ENCODE data around the gene PARD6G.
"Not testable (repeated sequence)": the region's sequence is repeated elsewhere in the genome, so short reads cannot be mapped to it uniquely, and the experiment has no call there.

PARD6G gene

DNA sequence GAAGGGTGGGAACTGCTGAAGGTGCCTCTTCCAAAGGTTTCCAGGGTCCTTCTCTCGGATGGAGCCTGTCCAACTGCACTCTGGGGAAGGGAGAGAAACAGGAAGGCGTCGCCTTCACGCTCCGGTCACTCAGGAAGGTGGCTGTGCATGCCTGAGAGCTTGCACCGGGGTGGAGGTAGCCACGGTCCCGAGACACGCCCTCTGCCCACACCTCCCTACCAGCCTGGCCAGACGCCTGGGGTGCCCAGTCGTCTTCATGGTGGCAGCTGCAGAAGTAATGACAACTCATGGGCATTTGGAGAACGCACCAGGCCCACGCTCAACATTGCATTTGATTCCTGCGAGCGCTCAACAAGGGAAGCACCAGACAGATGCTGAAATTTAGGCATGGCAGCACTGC lies 78.3 kb downstream of the PARD6G start:
- no peak overlapping the region for H3K4me3 ChIP-seq (ENCODE audit: low read depth, low read length)
- TF ChIP-seq, protein P1, sequence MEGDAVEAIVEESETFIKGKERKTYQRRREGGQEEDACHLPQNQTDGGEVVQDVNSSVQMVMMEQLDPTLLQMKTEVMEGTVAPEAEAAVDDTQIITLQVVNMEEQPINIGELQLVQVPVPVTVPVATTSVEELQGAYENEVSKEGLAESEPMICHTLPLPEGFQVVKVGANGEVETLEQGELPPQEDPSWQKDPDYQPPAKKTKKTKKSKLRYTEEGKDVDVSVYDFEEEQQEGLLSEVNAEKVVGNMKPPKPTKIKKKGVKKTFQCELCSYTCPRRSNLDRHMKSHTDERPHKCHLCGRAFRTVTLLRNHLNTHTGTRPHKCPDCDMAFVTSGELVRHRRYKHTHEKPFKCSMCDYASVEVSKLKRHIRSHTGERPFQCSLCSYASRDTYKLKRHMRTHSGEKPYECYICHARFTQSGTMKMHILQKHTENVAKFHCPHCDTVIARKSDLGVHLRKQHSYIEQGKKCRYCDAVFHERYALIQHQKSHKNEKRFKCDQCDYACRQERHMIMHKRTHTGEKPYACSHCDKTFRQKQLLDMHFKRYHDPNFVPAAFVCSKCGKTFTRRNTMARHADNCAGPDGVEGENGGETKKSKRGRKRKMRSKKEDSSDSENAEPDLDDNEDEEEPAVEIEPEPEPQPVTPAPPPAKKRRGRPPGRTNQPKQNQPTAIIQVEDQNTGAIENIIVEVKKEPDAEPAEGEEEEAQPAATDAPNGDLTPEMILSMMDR (IDR thresholded peaks at IDR 0.05; ENCODE audit: borderline replicate concordance, insufficient read depth, low read depth, low read length), result no peak

DNA sequence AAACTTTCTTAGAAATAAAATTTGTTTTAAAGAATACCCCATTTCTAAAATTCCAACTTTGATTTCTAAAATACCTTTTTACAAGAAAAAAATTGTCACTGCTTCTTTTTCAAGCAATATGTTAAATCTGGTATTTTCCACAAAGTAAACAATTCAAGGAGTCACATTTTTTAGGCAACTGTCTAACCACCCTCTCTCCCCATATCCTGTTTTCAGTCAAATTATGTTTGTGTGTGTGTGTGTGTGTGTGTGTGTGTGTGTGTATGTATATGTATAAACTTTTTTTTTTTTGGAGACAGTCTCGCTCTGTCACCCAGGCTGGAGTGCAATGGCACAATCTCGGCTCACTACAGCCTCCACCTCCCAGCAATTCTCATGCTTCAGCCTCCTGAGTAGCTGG lies 79.0 kb downstream of the PARD6G start:
- no peak overlapping the region for H3K4me3 ChIP-seq (ENCODE audit: low read depth, low read length)
- TF ChIP-seq, protein P1 (IDR thresholded peaks at IDR 0.05; ENCODE audit: borderline replicate concordance, insufficient read depth, low read depth, low read length), result no peak

DNA sequence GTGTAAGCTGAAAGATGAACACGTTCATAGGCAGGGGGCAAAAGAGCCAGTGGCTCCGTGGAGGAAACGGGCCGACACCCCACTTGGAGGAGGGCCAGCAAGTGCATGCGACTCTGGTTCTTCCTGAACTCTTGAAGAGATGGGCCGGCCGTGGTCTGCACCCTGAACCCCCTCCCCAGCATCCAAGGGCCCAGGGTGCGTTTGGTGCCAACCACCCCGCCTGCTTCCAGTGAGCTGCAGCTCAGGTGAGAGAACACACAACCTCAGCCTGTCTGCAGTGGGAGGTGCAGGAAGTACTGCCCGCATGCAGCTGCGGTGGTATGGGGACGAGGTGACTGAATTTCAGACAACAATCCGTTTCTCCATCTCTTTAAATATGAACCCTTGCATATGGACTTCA lies 79.4 kb downstream of the PARD6G start:
- TF ChIP-seq, protein P1 (IDR thresholded peaks at IDR 0.05; ENCODE audit: borderline replicate concordance, insufficient read depth, low read depth, low read length), result no peak
- no peak overlapping the region for H3K4me3 ChIP-seq (ENCODE audit: low read depth, low read length)

DNA sequence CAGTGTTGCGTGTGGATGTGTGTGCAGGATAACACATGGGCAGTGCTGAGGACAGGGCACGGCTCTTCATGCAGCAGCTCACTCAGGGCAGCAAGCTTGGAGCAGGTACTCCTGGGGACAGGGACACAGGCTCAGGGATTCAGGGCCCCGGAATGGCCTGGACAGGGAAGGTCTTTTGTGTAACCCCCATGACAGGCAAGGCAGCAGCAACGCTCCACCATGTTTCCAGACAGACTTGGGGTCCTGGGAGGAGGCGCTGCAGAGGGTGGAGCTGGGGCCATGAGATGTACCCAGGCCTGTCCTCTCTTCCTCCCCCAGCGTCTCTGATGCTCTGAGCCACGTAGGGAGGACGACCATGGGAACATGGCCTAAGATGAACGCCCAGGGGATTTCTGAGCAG lies 80.0 kb downstream of the PARD6G start:
- no peak overlapping the region for H3K4me3 ChIP-seq (ENCODE audit: low read depth, low read length)
- TF ChIP-seq, protein P1 (IDR thresholded peaks at IDR 0.05; ENCODE audit: borderline replicate concordance, insufficient read depth, low read depth, low read length), result no peak

DNA sequence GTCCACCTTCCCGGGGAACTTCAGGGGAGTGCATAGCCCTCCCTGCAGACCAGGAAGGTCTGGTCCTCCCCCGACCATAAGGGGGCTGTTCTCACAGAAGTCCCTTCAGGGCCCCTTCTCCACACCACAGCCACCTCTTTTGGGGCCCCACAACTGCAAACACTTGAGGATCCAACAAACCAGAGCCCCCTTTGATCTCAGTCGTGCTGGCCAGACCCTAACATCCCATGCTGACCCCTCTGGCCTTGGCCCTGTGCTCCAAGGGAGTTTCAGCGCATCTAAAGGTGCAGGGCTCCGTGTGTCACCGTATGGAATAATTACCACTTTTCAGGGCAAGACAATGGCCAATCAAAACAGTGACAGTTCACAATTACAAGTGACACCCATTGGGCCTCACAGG lies 80.6 kb downstream of the PARD6G start:
- TF ChIP-seq, protein P1 (IDR thresholded peaks at IDR 0.05; ENCODE audit: borderline replicate concordance, insufficient read depth, low read depth, low read length), result no peak
- H3K4me3 ChIP-seq (ENCODE audit: low read depth, low read length), result no peak overlapping the region

DNA sequence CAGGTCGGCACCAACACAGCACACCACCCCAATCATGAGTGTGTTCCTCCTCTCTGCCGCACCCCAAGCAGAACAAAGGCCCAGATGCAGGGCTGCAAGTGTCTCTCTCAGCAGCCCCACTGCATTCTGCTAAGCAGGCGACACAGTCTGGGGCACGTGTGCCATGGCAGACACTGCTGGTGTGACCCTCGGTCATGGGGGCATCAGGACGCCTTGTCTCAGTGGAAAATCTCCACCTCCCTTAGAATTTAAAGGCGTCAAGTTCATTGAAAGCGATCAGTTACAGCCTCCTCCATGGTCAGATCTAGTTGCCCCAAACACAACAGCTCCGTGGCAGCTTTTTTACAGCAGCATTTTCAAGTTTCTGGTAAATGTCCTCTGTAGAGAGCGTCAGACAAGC lies 81.1 kb downstream of the PARD6G start:
- H3K4me3 ChIP-seq (ENCODE audit: low read depth, low read length), result no peak overlapping the region
- TF ChIP-seq, protein P1 (IDR thresholded peaks at IDR 0.05; ENCODE audit: borderline replicate concordance, insufficient read depth, low read depth, low read length), result no peak

DNA sequence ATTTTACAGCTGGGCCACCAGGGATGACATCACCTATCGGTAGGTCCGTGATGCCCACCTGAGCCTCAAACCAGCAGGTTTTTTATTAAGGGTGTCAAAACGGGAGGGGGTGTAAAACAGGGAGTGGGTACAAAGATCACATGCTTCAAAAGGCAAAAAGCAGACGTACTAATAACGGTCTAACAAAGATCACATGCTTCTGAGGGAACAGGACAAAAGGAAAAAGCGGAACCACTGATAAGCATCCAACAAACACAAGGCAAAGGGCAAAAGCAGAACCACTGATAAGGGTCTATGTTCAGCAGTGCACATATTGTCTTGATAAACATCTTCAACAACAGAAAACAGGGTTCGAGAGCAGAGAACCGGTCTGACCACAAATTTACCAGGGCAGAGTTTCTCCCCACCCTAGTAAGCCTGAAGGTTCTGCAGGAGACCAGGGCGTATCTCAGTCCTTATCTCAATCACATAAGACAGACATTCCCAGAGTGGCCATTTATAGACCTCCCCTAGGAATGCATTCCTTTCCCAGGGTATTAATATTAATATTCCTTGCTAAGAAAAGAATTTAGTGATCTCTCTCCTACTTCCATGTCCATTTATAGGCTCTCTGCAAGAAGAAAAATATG lies 82.5 kb downstream of the PARD6G start:
- not testable (repeated sequence) for H3K4me3 ChIP-seq (ENCODE audit: low read depth, low read length)

DNA sequence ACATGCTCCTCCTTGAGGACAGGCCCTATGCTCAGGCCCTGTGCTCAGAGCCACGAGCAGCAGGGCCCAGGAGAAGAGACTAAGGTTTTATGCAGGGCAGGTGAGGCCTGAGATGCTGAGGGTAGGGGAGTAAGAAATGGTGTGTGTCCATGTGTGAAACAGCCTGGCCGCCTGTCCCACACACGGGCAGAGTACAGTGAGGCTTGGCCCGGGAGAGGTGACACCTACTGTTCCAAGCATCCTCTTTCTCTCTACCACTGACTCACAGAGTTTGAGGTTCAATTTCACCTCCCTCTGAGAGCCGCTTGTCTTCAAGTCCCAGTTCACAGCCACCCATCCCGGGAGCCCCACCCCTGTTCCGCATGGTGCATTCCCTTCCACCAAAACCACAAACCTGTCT lies 84.1 kb downstream of the PARD6G start:
- no peak overlapping the region for H3K4me3 ChIP-seq (ENCODE audit: low read depth, low read length)
- TF ChIP-seq, protein P1 (IDR thresholded peaks at IDR 0.05; ENCODE audit: borderline replicate concordance, insufficient read depth, low read depth, low read length), result no peak
